Fibroblast of skin of right biceps (primary cell): ENCODE data around the gene SIRT2.

ENCODE experiments used
- DNase-seq: peaks from one replicate; pipeline ENCODE4 v3.0.0-alpha.2; 2013

SIRT2 gene

DNA sequence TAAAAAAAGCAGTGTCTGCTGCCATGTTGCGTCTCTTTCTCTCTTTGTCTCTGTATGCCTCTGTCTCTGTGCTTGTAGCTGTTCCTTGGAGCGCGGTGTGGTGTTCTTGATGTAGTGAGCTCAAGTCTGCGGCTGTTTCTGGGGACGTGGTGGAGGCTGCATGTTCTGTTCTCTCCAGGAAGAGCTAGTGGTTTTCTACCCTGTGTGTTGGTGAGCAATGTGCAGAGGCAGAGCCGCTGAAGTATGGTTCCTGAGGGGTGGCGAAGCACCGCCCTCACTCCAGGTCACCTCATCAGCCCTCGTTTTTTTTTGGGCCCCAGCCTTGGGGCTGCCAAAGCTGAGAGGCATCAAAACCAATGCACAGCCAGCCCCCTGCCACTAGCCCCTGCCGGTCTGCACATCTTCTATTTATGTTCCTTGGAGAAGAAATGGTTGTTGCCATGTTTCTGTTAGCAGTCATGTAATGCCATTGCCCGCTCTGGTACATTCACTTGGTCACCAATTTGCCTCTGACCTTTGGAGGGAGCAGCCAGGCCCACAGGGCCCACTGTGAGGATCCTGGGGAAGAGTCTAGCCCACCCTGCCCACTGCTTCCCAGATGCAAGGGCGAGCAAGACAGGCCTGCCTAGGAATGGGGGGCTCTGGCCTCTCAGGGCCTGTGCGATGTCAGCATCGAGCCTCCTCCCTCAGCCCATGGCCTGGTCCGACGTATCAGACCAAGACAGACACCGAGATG lies 56.8 kb downstream of the SIRT2 start:
- no peak for DNase-seq

DNA sequence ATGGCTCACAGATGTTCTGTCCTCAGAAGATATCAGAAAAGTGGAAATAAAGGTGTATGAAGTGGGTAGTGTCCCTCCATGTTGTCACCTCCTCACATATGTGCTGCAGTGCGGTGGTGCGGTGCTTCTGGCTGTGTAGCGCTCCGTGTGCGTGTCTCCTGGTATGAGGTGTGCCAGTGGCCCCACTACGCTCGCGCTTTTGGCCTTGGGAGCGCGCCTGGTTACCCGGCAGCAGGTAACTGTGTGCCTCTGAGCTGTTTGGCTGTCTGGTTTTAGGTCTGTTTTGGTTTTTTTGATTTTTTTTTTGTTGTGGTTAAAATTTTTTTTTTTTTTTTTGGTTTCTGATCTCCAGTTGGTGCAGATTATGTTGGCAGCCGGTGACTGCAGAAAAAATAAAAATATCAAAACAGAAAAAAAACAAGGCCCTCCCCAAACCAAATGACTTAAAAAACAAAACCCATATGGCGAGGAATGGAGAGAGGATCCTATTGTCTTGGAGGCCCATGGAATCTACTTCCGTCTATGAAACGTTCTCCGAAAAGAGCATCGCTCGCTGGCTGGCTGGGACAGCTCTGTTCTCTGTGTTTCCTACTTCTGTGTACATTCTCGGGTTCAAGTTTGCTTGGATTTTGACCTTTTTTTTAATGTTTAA lies 57.5 kb downstream of the SIRT2 start:
- DNase-seq: no peak

DNA sequence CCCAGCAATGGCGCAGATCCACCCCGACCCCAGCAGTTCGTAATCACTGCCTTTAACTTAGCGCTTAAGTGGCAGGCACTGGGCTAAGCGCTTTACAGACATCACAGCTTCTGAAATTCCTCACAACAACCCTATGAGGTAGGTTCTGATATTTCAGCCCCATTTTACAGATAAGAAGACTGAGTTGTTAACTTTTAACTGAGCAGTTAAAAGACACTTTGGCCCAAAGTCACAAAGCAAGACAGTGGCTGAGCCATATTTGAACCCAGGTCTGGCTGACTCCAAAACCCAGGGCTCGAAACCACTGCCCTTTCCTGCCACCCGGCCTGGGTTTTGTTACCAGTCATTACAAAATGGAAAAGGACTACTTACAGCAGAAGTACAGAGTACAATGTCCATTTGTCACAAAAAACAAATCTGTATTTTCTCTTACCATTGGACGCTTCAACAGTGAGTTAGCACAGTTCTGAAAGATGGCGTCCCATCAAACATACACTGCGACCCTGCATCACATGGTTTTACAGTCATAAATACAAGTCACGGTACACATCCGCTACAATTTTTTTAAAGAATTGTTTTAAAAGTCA lies 58.1 kb downstream of the SIRT2 start:
- no peak for DNase-seq

DNA sequence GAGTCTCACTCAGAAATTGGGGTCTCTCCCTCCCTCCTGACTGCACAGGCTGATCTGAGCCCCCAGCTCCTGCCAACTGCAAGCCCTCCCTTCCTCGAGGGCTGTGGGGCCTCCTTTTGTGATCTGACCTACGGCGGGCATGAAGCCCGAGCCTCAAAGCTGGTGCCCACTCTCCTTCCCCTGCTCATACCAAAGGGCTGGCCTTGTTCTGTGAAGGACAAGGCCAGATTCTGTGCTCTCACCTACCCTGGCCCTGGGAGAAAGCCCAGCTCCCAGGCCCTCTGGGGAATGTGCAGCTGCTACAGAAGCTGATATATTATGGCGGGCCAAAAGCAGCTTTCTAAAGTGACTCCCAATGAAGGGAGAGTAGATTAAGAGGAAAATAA lies 58.8 kb downstream of the SIRT2 start:
- DNase-seq: no peak

DNA sequence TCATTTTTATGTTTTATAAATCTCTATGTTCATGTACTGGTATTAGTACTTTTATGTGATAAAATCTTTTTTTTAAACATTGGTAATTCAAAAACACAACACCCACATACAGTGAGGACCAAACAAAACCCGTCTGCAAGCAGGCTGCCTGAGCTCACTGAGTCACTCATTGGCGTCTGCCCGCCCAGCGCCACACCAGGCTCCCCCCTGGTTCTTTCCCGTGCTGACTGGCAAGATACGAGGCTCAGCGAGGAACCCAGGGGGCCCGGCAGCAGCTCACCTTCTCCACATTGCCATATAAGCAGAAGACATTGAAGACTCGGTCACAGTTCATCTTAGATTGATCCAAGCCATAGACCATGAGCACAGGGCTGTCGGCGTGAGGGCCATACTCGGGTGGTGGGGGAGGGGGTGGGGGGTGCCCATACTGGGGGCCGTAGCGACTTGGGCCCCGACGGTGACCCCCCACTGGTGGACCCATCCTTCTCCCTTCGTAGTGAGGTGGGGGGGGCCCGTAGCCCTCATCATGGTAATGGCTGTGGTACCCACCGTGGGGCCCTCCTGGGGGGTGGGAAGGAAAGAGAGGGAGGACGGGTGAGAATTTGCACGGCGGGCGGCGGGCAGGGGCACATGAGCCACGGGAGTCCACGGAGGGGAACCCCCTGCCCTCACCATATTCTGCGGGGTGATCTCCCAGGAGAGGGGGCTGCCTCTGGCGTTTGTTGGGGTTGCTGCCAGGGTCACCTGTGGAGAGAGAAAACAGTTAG lies 59.4 kb downstream of the SIRT2 start:
- no peak for DNase-seq

DNA sequence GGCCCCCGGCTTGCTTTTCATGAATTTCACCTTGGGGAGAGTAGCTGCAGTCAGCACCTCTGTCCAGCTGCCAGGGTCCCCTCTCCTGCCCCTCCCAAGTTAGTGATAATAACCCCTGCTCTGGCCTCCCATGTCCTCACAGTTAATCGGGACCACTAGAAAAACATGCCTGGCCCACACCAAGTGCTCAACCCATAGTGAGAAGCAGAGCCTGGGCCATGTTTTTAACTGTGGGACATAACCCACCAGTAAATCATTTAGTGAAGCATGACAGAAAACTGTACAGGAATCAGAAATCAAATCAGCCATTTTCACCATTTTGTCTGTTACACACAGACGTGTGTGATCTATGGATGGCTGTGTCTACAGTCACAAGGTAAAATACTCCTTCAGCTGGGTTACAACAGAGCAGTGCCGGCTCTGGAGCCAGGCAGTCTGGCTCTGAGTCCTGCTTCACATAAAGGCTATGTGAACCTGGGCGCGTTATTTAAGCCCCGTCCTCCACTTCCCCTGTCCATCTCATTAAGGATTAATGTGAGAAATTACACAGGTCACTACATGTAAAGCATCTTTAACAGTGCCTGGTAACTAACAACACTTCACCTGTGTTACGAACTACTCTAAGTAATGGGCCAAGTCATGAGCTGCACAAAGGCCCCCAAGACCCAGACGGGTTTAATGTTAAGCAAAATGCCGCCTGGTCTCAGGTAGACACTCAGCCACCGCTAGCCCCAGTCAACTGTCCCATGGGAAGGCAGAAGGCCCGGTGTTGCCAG lies 60.2 kb downstream of the SIRT2 start:
- no peak for DNase-seq

DNA sequence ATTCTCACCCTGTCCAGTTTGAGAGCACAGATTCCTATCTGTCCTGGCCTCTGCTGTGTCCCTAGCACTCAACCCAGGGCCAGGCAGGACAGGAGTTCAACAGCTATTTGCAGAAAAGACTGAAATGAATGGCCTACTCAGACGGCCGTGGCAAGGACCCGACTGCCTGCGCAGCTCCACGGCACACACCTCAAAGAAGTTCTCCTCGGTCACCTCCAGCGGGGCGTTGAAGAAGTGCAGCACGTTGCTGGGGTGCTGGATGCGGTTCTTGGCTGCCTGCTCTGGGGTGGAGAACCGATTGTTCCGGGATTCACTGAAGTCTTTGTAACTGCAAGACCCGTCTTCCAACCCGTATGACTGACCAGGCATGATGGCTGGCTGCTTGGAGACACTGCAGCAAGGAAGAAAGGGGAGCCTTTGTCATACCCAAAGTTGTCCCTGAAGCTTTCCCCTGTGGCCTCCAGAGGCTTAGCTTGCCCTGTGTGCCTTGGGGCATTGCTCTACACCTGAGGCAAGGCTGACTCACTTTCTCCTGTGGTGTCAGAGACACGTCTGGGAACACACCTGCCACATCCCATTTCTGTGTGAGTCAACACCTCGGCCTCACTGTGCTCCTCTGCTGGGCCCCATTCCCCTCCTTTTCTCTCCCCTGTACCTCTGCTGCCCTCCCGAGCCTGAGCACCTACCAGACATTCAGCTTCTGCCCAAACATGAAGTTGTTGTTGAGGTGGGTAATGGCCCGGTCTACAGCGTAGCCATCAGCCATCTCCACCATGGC lies 61.0 kb downstream of the SIRT2 start:
- DNase-seq: no peak

DNA sequence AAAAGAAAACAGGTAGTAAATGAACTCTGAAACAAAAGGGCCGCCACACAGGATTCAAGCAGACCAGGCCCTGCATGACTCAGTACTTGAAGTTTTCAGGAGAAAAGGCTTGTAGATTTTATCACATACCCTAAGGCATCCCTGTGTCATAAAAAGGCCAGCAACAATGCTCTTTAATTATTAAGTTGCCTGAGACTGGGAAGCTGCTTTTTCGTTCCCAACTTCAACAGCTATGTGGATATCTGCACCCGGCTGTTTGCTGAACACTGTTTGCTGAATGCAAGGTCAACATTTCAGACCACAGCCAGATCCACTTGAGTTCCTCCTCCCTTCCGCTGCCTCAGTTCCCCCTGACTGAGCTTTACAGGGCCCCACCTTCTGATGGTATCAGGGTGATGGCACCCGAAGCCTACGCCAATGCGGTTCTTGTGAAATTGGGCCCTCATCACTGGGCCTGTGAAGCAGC lies 61.7 kb downstream of the SIRT2 start:
- DNase-seq: no peak

DNA sequence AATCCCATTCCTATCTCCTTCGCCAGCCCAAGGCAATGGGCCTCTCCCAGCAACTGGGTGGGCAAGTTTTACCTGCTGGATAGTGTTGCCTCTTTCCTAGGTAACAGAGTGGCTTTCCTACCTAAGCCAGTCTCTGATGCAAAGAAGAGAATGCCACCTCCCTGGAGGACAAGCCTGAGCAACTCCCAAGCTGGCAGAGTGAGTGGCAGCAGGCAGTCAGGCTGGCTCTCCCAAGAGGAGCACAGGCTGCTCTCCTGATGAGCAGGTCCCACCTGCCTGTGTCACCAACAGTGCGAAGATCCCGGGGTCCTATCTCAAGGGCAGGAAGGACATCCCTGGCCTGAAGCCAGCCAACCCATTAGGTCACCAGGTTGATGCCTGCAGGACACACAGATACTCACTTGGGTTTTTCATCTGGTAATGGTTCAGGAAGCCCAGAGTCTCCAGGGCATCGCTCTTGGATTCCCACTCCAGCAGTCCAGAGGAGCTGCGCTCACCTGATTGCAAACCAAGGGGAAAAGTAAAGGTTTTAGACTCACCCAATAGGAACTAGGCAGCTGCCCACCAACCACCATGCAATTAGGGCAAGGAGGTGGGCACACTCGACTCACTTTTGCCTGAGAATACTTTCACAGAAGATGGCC lies 62.3 kb downstream of the SIRT2 start:
- DNase-seq: no peak

DNA sequence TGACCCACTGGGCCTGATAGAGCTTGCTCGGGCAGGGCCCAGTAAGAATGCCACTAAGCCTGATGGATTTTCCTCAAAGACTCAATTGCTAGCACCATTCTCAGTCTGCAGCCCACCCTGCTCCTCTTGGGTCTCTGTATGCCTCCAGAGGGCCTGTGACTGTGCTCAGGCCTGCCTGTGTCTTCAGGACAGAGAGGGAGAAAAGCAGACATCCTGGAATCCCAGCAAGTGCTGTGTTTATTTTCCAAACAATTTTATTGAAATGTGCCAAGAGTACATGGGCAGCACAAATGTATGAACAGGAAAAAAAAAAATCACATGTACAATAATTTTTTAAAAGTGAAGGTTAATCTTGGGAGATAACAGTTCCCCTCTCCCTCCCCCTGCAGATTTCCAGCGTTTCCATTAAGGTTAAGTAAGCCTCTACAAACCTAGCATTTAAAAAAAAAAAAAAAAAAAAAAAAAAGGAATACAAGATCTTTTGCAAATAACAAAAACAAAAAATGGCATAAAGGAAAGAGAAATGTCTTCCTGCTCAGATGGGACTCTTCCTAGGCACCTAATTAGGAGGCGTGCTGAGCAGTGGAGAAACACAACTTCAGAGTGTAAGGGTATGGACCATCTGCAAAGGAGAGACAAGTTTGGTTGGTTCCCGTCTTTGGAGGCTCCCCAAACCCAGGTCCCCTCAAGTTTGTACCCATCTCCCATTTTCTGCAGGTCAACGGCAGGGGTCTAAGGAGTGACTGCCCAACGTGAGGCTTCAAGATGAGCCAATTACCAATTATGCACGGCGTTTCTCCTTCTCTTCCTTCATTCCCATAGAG lies 63.0 kb downstream of the SIRT2 start:
- no peak for DNase-seq

DNA sequence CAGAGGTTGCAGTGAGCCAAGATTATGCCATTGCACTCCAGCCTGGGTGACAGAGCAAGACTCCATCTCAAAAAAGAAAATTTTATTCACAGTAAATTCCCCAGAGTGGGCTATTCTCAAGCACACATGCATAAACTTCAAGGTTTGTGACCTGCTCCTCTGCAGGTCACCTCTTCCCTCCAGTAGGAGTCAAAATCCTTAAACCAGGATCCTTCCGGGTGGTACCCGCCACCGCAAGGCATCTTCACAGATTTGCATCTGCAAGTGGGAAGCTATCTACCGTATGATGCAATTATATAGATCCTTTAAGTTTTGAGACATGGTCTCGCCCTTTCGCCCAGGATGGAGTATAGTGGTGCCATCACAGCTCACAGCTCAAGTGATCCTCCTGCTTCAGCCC lies 64.8 kb downstream of the SIRT2 start:
- DNase-seq: no peak

DNA sequence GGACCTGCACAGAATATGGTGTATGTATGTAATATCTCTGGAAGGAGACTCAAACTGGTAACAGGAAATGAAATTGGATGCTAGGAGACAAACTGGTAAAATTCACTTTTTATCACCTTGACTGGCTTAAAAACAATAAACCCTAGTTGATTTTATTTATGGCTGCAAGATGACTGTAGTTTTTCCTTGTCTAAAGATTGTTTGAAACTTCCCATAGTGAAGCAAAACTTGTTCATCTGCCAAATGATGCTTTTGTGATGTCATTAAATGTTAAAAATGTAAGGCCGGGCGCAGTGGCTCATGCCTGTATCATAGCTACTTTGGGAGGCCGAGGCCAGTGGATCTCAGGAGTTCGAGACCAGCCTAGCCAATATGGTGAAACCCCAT lies 65.3 kb downstream of the SIRT2 start:
- DNase-seq: no peak

DNA sequence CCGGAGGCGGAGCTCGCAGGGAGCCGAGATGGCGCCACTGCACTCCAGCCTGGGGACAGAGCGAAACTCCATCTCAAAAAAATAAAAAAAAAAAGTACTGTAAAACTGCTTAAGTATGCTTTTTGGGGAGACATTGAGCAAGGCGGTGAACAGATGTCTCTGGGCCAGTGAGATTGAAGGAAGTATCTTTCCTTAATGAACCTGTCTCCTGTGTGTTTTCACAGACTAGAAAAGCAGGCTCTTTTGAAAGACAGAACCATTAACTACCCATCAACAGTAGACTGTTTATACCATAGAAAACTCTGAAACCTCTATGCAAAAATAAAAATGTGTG lies 66.4 kb downstream of the SIRT2 start:
- no peak for DNase-seq

DNA sequence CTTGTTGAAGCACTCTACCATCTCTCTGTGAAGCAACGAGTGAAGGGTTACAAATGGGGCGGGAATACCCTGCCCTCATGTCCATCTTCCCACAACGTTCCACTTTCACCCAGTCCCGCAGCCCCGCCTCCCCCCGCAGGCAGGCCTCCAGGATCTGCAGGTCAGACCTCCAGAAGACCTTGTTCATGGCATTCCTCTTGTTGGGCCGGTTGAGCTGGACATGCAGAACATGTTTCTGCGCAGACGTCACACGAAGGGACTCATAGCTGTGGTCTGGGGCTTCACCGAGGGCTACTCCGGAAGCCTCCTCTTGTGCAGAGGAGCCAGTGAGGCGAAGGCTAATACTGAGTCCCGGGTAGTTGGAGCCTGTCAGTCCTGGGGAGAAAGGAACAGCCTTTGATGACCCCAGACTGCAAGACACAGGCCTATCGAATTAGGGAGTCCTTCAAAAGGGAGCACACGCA lies 68.2 kb downstream of the SIRT2 start:
- DNase-seq: peak; percentile 87

DNA sequence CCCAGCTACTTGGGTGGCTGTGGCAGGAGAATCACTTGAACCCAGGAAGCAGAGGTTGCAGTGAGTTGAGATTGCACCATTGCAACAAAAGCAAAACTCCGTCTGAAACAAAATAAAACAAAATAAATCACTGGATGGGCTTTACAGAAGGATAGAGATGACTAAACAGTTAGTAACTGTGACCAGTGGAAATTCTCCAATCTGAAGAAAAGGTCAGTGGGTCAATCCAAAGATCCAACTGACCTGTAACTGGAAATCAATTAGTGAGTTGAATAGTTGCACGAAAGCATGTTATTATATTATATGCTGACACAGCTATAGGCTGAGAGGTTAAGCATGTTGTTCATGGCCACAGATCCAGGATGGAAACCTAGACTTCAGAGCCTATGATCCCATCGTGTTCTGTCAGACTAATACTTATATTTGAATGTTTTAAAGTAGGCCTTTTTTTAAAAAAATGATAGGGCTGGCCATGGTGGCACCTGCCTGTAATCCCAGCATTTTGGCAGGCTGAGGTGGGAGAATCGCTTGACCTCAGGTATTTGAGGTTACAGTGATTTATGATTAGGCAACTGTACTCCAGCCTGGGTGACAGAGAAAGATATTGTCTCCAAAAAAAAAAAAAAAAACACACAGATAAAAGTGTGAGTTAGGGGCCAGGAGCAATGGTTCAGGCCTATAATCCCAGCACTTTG lies 69.2 kb downstream of the SIRT2 start:
- no peak for DNase-seq

DNA sequence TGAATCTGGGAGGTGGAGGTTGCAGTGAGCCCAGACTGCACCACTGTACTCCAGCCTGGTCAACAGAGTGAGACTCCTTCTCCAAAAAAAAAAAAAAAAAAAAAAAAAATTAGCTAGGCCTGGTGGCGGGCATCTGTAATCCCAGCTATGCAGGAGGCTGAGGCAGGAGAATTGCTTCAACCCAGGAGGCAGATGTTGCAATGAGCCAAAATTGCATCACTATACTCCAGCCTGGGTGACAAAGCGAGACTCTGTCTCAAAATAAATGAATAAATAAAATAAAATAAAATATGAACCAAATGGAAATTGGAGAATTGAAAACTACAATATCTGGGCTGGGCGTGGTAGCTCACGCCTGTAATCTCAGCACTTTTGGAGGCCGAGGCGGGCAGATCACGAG lies 70.2 kb downstream of the SIRT2 start:
- DNase-seq: peak; percentile 22
